Measurements from ENCODE around the gene RUSF1.
A peak's percentile ranks its signal among the peaks of the same experiment; 100 is the strongest.

Gene RUSF1

GRCh38 chr16:31532896-31533295 lies 24.7 kb upstream of the RUSF1 start:
- Histone ChIP-seq H3K9ac (ENCODE audit: insufficient read length, low read depth) (no peak overlapping the region), H3K9me3 (ENCODE audit: insufficient read depth, low read length) (no peaks in the 10 kb centered on the region), H3K27me3 (ENCODE audit: insufficient read depth, insufficient read length) (peaks cover 64% of the 10 kb centered on the region), H3K4me3 (ENCODE audit: insufficient read length, low read depth) (no peak overlapping the region), H3K36me3 (ENCODE audit: insufficient read depth, insufficient read length, low read length) (no peaks in the 10 kb centered on the region), H3K4me1 (ENCODE audit: insufficient read depth, insufficient read length) (peaks cover 10% of the 10 kb centered on the region)
- TF ChIP-seq YY1 (IDR thresholded peaks at IDR 0.05; ENCODE audit: insufficient read depth, insufficient read length), result no peak
- TF ChIP-seq SUZ12 (IDR thresholded peaks at IDR 0.05; ENCODE audit: extremely low read depth, insufficient read depth, insufficient read length), result no peak
- TF ChIP-seq ZNF274 (IDR thresholded peaks at IDR 0.05; ENCODE audit: low read depth, low read length), result no peak
- no peak for DNase-seq (ENCODE audit: low read depth, low spot score)

DNA sequence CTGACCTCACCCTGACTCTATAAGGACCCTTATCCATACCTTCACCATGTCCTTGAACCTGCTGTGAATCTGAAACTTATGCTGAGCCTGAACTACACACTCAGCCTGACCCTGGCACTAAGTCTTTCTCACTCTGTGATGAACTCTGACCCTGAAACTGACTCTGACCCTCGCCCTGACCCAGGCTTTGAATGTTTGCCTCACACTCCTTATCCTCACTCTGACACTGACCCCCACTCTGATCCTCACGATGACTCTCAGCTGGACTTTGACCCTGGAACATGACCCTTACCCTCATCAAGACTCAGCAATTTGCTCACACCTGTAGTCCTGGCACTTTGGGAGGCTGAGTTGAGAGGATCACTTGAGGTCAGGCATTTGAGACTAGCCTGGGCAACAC lies 23.9 kb upstream of the RUSF1 start:
- TF ChIP-seq YY1 (IDR thresholded peaks at IDR 0.05; ENCODE audit: insufficient read depth, insufficient read length), result no peak
- TF ChIP-seq SUZ12 (IDR thresholded peaks at IDR 0.05; ENCODE audit: extremely low read depth, insufficient read depth, insufficient read length), result no peak
- TF ChIP-seq ZNF274 (IDR thresholded peaks at IDR 0.05; ENCODE audit: low read depth, low read length), result no peak
- H3K4me1 ChIP-seq (ENCODE audit: insufficient read depth, insufficient read length), result peaks cover 10% of the 10 kb centered on the region
- no peaks in the 10 kb centered on the region for H3K9me3 ChIP-seq (ENCODE audit: insufficient read depth, low read length)
- H3K27me3 ChIP-seq (ENCODE audit: insufficient read depth, insufficient read length), result peaks cover 65% of the 10 kb centered on the region
- no peak overlapping the region for H3K4me3 ChIP-seq (ENCODE audit: insufficient read length, low read depth)
- DNase-seq (ENCODE audit: low read depth, low spot score), result no peak
- no peak overlapping the region for H3K9ac ChIP-seq (ENCODE audit: insufficient read length, low read depth)
- H3K36me3 ChIP-seq (ENCODE audit: insufficient read depth, insufficient read length, low read length), result no peaks in the 10 kb centered on the region

DNA sequence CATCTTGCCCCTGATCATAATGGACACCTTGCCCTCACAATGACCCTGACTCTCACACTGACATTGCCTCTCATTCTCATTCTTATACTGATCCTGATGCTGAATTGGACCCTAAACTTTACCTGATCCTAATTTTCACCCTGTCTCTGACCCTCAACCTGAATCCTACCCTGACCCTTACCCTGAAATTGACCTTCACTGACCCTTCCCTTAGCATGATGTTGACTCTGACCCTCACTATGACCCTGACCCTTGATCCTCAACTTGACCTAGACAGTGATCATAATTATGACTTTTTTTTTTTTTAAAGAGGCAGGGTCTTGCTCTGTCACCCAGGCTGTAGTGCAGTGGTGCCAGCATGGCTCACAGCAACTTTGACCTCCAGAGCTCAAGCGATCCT lies 22.9 kb upstream of the RUSF1 start:
- TF ChIP-seq ZNF274 (IDR thresholded peaks at IDR 0.05; ENCODE audit: low read depth, low read length) (no peak), SUZ12 (IDR thresholded peaks at IDR 0.05; ENCODE audit: extremely low read depth, insufficient read depth, insufficient read length) (no peak), YY1 (IDR thresholded peaks at IDR 0.05; ENCODE audit: insufficient read depth, insufficient read length) (no peak)
- Histone ChIP-seq H3K4me1 (ENCODE audit: insufficient read depth, insufficient read length) (peaks cover 8% of the 10 kb centered on the region), H3K9ac (ENCODE audit: insufficient read length, low read depth) (no peak overlapping the region), H3K4me3 (ENCODE audit: insufficient read length, low read depth) (no peak overlapping the region), H3K27me3 (ENCODE audit: insufficient read depth, insufficient read length) (peaks cover 55% of the 10 kb centered on the region), H3K36me3 (ENCODE audit: insufficient read depth, insufficient read length, low read length) (no peaks in the 10 kb centered on the region), H3K9me3 (ENCODE audit: insufficient read depth, low read length) (no peaks in the 10 kb centered on the region)
- no peak for DNase-seq (ENCODE audit: low read depth, low spot score)

DNA sequence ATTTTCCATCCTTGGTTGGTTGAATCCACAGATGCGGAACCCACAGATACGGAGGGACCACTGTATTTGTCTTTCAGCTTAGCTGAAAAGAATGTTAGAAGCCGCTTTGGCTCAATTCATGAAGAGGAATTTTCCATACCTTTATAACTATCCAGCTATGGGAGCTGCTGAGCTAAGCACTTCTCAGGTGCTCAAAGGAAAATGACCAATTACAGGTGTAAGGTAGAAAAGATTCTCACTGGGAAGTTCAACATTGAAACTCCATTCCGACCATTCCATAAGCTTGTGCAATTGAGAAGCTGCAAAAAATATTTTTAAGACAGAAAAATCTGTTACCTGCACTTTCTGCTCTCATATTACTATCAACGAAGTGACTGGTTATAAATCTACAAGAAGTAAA lies 22.2 kb upstream of the RUSF1 start:
- no peak for TF ChIP-seq YY1 (IDR thresholded peaks at IDR 0.05; ENCODE audit: insufficient read depth, insufficient read length)
- no peak for TF ChIP-seq ZNF274 (IDR thresholded peaks at IDR 0.05; ENCODE audit: low read depth, low read length)
- no peak for TF ChIP-seq SUZ12 (IDR thresholded peaks at IDR 0.05; ENCODE audit: extremely low read depth, insufficient read depth, insufficient read length)
- DNase-seq (ENCODE audit: low read depth, low spot score), result no peak
- no peak overlapping the region for H3K9ac ChIP-seq (ENCODE audit: insufficient read length, low read depth)
- H3K36me3 ChIP-seq (ENCODE audit: insufficient read depth, insufficient read length, low read length), result no peaks in the 10 kb centered on the region
- no peak overlapping the region for H3K4me3 ChIP-seq (ENCODE audit: insufficient read length, low read depth)
- H3K27me3 ChIP-seq (ENCODE audit: insufficient read depth, insufficient read length), result peaks cover 50% of the 10 kb centered on the region
- H3K9me3 ChIP-seq (ENCODE audit: insufficient read depth, low read length), result no peaks in the 10 kb centered on the region
- peaks cover 8% of the 10 kb centered on the region for H3K4me1 ChIP-seq (ENCODE audit: insufficient read depth, insufficient read length)

DNA sequence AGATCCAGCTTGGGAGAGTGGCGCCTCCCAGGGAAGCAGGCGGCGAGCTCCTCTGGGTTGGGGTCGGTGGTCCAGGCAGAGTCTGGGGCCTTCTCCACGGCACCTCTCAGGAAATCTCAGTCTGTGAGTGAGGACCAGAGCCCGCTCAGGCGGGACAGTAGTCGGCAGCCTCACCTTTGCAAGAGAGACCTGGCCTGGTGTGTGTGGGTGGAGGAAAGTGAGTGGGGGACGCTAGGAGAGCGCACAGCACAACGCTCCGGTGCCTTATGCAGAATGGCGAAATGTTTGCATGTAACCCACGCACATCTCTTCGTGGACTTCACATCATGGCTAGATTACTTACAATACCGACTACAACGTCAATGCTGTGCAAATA lies 21.7 kb upstream of the RUSF1 start:
- peaks cover 8% of the 10 kb centered on the region for H3K4me1 ChIP-seq (ENCODE audit: insufficient read depth, insufficient read length)
- TF ChIP-seq ZNF274 (IDR thresholded peaks at IDR 0.05; ENCODE audit: low read depth, low read length) (no peak), SUZ12 (IDR thresholded peaks at IDR 0.05; ENCODE audit: extremely low read depth, insufficient read depth, insufficient read length) (no peak), YY1 (IDR thresholded peaks at IDR 0.05; ENCODE audit: insufficient read depth, insufficient read length) (no peak)
- peak overlapping the region; percentile 50 for H3K9ac ChIP-seq (ENCODE audit: insufficient read length, low read depth)
- no peaks in the 10 kb centered on the region for H3K9me3 ChIP-seq (ENCODE audit: insufficient read depth, low read length)
- peaks cover 50% of the 10 kb centered on the region for H3K27me3 ChIP-seq (ENCODE audit: insufficient read depth, insufficient read length)
- no peaks in the 10 kb centered on the region for H3K36me3 ChIP-seq (ENCODE audit: insufficient read depth, insufficient read length, low read length)
- peak overlapping the region; percentile 29 for H3K4me3 ChIP-seq (ENCODE audit: insufficient read length, low read depth)
- no peak for DNase-seq (ENCODE audit: low read depth, low spot score)

- Histone ChIP-seq H3K27me3 (ENCODE audit: insufficient read depth, insufficient read length) (peaks cover 50% of the 10 kb centered on the region), H3K9ac (ENCODE audit: insufficient read length, low read depth) (peak overlapping the region; percentile 62), H3K4me3 (ENCODE audit: insufficient read length, low read depth) (peak overlapping the region; percentile 46)
Measured at GRCh38 chr16:31529108-31529936, 21.1 kb upstream of the RUSF1 start.

GRCh38 chr16:31528523-31529107 lies 20.4 kb upstream of the RUSF1 start:
- Histone ChIP-seq H3K4me3 (ENCODE audit: insufficient read length, low read depth) (peak overlapping the region; percentile 46), H3K9ac (ENCODE audit: insufficient read length, low read depth) (peak overlapping the region; percentile 62), H3K36me3 (ENCODE audit: insufficient read depth, insufficient read length, low read length) (no peaks in the 10 kb centered on the region), H3K9me3 (ENCODE audit: insufficient read depth, low read length) (no peaks in the 10 kb centered on the region), H3K4me1 (ENCODE audit: insufficient read depth, insufficient read length) (peaks cover 8% of the 10 kb centered on the region), H3K27me3 (ENCODE audit: insufficient read depth, insufficient read length) (peaks cover 50% of the 10 kb centered on the region)
- no peak for DNase-seq (ENCODE audit: low read depth, low spot score)
- no peak for TF ChIP-seq ZNF274 (IDR thresholded peaks at IDR 0.05; ENCODE audit: low read depth, low read length)
- no peak for TF ChIP-seq SUZ12 (IDR thresholded peaks at IDR 0.05; ENCODE audit: extremely low read depth, insufficient read depth, insufficient read length)
- no peak for TF ChIP-seq YY1 (IDR thresholded peaks at IDR 0.05; ENCODE audit: insufficient read depth, insufficient read length)

More at GRCh38 chr16:31529108-31529936, 21.1 kb upstream of the RUSF1 start:
- TF ChIP-seq SUZ12 (IDR thresholded peaks at IDR 0.05; ENCODE audit: extremely low read depth, insufficient read depth, insufficient read length), result no peak
- TF ChIP-seq YY1 (IDR thresholded peaks at IDR 0.05; ENCODE audit: insufficient read depth, insufficient read length), result no peak
- no peak for TF ChIP-seq ZNF274 (IDR thresholded peaks at IDR 0.05; ENCODE audit: low read depth, low read length)
- H3K36me3 ChIP-seq (ENCODE audit: insufficient read depth, insufficient read length, low read length), result no peaks in the 10 kb centered on the region
- peaks cover 8% of the 10 kb centered on the region for H3K4me1 ChIP-seq (ENCODE audit: insufficient read depth, insufficient read length)
- no peaks in the 10 kb centered on the region for H3K9me3 ChIP-seq (ENCODE audit: insufficient read depth, low read length)
- no peak for DNase-seq (ENCODE audit: low read depth, low spot score)
